Retina (tissue), 1 donor: ENCODE measurements around the gene LRRC46.

Experiments
- DNase-seq: peaks from one replicate; pipeline ENCODE4 v3.0.0-alpha.2; 2016

LRRC46 gene

DNA sequence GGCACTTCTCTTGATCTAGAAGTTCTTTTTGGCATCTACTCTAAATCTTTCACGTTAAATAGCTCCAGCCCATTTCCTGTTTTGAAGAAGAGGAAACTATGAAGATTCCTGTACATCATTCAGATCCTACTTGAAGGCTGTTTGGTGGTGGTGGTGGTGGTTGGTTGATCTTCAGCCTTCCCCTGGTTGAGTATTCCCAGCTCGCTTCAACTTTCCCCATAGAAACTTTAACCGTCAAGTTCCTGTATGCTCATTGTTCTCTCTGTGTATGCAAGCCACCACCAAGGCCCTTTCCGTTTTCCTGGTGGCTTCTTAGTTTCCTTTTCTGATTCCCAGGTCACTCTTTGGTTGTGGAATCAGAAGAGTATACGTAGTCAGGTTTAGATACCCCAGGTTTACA, 3.3 kb downstream of the LRRC46 start:
- no peak for DNase-seq

DNA sequence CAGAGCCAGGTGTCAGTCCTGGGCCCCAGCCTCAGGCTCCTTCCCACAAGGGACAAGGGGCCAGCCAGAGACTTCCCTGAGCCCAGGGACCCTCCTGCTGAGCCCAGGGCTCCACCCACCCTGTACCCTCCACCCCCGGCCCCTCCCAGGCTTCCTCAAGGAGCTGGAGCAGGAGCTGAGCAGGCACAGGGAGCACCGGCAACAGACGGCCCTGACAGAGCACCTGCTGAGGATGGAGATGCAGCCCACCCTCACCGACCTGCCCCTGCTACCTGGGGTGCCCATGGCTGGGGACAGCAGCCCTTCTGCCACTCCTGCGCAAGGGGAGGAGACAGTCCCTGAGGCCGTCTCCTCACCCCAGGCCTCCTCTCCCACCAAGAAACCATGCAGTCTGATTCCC, 5.1 kb downstream of the LRRC46 start:
- DNase-seq, result no peak

DNA sequence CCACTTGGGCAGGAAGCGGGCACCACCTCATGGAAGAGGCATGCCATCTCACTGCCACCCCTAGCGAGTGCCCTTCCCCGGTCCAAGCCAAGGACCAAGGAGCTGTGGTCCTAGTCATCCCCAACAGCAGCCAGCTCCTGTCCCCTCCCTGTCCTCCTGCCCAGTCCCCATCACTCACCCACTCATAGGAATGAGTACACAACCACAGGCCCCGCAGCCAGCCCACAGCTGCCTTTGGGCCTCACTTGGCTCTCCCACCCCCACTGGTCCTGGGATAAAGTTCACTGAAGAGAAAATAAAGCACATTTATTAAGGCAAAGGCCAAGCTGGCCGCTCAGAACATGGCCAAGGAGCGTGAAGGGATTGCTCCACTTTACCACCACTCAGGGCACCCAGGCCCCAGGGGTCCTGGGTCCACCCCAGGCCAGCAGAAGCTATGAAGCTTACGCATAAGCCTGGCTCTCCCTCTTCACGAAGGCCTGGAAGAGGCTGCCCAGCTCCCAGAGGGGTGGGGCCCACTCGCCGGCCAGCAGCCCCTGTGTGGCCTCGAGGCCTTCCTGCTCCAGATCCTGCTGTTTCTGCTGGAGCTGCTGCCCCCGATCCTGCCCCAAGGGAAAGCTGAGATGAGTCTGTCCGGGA, 6.0 kb downstream of the LRRC46 start:
- no peak for DNase-seq

DNA sequence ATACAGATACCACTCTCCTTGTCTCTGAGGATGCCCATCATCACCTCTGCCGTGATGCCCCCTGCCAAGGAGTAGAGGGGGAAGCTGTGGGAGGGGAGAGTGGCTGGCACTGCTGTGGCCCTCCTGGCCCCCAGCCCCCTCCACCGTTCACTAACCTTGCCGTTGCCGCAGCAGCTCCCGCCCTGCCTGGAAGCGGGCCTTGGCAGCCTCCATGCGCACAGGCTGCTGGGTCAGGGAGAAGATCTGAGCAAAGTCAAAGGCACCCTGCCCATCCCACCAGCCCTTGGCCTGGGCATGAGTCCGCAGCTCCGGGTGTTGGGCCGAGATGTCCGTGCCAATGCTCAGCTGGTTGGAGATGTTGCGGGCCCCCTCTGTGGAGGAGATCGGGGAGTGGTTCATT, 7.2 kb downstream of the LRRC46 start:
- no peak for DNase-seq

DNA sequence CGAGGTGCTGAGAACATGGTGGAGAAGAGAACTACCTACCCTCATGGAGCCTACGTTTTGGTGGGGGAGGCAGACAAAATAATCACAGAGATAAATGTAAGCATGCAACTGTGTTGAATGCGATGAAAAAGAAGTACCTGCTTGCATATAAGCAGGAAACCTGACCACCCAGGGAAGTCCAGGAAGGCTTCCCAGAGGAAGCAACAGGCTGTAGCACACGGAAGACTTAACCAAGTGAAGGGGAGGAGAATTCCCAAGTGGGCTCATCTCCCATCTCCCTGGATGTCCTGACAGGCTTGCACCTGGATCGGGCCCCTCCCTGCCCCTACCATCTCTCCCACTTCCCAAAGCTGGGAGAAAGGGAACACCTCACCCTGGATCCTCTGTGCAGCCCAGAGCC, 7.6 kb downstream of the LRRC46 start:
- no peak for DNase-seq

DNA sequence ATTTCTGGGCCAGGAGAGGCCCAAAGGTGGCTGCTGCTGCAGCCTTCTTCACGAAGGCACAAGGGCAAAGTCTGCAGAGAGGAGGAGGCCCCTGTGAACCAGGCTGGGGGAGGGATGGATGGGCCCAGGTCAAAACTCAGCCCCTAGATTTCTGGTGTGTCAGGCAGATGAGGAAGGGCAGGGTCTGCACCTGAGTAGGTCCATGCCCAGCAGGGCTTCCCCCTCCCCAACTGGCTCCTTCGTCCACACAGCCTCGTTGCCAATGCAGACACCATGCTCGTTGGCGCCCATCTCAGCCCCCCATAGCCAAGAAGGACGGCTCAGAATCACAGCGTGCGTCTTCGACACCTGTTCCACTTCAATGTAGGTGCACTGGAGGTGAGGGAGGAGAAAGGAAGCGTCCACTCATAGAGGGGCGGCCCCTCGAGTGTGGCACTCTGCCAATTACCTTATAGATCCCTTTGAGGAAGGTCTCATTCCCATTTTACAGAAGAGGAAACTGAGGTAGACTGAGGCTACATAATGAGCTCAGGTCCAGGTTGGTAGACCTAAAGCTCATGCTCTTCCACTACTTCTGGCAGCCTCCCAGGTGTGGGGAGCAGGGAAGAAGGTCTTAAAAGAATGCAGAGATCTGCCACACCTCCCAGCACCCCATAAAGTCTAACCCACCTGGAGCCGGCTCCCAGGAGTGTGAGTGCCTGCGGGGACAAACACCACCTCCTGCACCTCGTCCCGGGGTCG, 8.7 kb downstream of the LRRC46 start:
- DNase-seq, result no peak

DNA sequence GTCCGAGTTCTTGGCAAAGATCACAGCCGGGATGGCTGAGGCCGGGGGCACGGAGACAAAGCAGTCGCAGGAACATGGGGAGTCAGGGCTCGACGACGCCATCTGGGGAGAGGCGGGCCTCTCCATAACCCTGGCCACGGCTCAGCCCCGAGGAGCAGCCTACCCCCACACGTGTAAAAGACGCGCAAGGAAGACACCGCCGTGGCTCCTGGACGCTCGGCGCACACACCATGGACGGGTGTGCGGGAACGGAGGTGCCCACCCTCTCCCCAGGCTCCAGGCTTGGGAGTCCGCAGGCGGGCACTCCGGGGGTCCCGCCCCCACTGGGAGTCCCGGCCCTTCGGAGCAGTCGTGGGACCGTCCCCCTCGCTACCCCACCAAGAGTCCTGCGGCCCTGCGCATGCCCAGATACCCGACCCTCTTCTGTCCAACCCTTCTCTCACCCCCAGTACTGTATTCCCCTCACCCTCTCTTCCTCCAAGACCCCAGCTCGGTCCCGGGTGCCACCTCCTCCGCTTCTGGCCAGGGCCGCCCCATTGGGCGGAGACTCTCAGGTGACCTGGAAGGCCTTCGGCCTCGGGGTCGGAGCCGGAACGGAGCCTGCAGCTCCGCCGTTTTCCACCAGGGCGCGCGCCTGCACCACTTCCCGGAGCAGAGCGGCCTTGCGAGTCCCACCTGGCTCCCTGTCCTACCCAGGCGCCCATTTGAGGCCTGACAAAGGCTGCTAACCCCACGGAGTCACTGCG, 9.4 kb downstream of the LRRC46 start, which contains the start of gene SCRN2:
TSS of gene SCRN2 (minus strand) at position 532 of the 746 bp plus-strand sequence. CDS start at position 102, 430 bp downstream.
- DNase-seq, result peak; percentile 98

DNA sequence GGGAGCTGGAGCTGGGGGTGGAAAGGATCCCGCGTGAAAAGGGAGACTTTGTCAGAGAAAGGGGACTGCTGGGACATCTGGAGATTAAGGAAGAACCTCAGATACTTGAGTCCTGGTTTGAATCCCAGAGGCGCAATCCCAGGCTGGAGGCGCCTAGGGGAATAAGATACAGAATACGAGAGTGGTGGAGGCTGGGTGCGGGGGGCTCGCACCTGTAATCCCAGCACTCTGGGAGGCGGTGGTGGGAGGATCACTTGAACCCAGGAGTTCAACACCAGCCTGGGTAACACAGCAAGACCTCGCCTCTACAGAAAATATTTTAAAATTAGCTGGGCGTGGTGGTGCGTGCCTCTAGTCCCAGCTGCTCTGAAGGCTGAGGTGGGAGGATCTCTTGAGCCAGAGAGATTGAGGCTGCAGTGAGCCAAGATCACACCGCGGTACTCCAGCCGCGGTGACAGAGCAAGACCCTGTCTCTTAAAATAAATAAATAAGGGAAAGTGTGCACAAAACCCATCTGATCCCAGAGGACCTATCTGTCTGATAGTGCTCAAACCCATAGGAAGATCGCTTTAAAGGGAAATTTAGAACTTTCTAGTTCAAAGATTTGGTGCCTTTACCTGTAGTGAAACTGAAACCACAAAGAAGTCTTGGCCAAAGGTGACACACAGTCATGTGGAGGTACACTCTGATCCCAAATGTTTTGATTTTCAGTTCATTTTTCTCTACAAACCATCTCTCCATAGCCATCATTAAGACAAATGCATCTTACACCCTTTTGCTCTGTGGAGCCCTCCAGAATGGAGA, 10.2 kb downstream of the LRRC46 start:
- no peak for DNase-seq

DNA sequence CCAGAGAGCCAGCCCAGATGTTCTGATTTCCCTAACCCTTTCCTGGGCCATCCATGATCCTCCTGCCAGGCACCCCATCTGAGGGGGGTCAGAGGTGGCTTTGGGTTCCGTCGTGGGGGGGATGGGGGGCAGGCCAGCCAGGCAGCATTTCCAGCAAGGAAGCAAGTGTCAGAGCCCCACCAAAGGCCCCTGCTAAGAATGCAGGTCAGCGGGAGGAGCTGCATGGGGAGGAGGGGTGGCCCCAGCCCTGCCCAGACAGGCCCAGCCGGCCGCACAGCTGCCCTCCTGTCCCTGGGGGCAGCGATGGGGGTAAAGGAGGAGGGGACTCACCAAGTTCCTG, 11.9 kb downstream of the LRRC46 start:
- DNase-seq, result no peak

DNA sequence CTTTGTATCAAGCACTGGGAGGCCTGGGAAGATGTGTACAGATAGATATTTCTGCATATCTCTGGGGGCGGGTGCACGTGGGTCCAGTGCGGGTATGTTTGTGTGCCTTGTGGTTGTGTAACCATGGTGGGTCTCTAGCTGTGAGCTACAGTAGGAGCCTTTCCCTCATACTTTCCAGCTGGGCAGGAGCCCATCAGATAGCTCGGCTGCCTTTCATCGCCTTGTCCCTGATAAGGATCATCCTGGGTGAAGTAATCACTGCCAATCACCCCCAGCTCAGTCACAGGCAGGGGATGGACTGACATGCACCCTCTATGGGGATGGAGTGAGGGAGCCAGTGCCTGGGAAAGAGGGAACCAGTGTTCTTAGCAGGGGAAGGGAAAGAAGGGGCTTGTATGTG, 12.8 kb downstream of the LRRC46 start:
- DNase-seq, result no peak

DNA sequence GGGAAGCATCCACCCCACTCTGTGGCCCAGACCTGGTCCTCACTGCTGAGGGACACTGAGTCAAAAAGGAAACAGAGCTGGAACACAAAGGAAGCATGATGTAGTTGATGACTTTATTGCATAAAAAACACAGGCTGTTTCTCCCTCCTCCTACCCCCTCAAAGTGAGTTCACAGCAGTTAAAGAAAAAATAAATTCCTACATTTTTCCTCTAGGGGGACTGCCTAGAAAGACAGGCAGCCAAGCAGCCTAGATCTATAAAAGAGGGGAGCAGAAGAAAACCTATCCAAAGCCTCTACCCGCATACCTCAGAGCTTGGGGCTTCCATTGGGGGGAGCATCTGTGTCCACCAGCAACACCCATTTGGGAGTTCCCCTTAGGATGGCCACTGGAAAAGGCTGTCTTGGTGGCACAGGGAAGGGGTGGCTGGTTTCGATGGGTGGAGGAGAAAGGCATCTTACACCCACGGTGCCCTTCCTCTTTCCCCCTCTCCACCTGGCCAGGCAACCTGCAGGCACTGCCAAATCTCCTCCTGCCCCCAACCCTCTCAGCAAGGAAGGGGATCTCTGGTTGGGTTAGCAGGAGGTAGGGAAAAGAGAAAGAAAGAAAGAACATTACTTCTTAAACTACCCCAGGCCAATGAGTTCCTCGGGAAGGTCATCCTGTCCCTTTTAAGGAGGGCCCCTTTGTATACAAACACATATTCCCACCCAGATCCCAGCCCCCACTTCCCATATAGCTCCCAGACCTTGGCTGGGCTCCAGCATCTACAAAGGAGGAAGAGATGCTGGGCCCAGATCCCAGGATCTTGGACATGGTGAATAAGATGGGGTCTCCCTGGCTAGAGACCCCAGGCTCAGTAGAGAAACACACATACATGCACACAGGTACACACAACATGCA, 13.6 kb downstream of the LRRC46 start:
- no peak for DNase-seq

DNA sequence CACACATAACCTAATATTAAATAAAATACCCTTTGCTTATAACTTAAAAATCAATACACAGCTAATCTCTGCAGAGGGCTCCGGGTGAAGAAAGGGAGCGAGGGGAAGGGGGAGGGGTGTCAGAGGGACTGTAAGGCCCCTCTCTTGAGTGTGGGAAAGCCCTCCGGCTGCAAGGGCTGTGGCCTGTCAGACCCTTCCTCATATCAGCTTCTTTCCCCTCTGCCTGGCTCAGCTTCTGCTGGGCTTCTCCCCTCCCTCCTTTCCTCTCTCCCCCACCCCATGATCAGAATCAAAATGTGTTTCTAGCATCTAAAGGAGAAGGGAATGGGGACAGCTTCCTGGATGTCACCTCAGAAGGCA, 14.2 kb downstream of the LRRC46 start:
- DNase-seq, result no peak

DNA sequence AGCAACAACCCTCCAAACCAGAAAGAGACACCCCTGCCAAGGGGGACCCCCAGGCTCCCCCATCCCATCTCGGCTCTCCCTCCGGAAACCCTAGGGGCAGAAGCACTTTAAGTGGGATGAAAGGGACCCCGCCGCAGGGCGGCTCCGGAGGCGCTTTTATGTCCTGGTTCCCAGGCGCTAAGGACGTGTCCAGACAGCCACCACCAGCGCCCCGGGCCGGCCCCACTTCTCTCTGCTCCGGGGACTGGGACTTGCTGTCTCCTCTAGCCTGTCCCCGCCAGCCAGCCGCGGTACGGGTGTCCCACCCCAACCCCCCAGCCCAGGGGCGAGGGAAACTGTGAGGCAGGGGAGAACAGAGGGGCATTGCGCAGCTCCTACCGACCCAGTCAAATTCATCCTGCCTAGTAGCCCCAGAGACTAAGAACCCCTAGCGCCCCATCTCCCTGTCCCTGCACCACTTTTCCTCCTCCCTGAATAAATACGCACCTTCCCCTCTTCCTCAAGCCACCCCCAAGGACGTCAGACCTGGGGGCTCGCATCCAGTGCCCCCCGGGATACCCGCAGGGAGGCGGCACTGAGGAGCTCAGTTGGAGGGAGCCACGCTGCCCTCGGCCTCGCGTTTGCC, 15.4 kb downstream of the LRRC46 start:
- DNase-seq, result peak; percentile 60

DNA sequence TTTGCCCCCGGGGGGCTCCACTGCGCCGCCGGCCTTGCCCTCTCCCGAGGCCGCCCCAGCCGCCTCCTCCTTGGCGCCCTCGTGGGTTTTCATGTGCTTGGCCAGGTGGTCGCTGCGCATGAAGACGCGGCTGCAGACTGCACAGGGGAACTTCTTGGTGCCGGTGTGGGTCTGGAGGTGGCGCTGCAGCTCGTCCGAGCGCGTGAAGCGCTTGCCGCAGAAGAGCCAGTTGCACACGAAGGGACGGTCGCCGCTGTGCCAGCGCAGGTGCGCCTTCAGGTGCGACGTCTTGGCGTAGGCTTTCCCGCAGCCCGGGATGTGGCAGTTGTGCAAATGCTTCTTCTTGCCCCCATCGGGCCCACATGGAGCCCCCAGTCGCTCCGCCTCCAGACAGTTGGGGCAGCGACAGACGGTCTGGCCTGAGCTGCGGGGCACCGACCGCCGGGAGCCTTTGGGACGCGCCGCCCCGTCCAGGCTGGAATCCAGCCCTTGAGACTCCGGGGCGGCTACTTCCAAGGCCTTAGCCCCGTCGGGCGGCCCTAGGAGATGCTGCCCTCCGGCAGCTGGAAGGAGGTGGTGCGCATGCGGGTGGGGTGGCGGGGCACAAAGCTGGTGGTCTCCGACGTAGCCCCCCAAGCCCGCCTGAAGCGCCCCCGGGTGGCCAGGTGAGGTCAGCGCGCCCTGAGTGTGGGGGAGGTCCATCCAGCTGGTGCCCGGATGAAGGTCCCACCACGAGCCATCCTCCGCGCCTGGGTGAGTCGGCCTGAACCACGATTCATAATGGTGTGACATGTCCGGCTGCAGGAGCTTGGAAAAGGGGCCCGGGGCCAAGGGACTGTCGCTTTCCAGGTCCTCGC, 16.1 kb downstream of the LRRC46 start:
- DNase-seq, result peak; percentile 57

DNA sequence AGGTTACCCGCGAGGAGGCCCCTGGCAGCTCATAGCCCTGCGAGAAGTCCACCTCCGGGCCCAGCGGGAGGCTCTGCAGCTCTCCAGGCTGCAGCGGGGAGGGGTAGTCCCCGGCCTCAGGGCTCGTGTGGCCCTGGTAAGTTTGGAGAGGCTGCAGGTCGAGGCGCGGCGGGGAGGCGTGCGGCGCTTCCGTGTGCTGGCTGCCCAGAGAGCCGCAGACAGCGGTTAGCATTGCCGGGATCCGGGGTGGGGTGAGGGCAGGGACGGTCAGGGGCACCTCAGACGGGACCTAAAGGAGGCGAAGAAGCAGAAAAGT, 16.7 kb downstream of the LRRC46 start:
- DNase-seq, result no peak

DNA sequence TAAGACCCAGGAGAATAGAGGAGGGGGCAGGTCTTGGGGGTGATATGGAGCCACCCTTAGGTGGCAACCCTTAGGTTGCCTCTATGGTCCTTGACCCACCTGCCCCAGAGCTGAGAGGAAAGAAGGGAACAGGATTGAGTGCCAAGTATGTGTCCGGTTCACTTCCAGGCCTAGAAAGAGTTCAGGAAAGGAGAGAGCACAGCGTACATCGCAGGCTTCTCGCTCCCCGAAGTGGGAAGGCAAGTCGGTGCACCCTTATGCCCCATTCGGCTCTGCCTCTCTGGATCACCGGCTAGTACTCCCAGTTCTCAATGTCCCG, 18.9 kb downstream of the LRRC46 start:
- DNase-seq, result no peak

DNA sequence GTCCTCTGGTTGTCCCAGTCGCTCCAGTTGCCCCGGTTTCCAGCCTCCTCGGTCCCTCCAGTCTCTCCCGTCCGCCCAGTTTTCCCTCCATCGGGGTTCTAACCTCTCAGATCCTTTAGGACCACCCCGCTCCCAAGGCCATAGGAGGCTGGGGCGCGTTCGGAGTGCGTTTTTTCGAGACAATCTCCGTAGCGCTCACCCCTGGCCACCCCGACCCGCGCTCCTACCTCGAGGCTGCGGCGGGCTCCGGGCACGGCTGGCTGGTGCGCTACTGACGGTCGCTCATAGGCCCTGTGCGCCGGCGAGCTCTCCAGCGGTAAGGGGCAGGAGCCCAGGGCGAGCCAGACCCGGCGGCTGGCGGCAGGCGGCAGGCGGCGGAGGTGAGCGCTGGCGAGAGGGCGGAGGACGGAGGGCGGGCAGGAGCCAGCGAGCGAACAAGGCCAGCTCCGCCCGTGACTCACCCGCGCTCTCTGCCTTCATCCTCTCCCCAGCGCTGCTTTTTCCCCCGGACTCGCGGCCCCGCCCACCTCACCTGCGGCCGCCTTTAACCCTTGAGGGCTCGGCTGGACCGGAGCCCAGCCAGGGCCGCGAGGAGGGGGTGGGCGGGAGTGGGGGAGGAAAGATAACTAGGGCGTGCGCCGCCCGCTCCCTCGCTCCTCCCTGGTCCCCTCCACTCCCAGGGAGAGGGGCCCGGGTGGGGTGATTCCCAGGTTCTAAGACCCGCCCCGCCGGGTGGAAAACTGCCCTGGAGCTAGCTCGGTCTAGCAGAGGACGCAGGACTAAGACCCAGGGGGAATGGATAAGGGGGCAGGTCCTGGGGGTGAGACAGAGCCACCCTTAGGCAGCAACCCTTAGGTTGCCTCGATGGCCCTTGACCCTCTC, 19.5 kb downstream of the LRRC46 start, which contains the start of gene SP6:
TSS of gene SP6 (minus strand) at position 472 of the 882 bp plus-strand sequence. CDS start 2,734 bp downstream, outside the sequence.
- DNase-seq, result peak; percentile 79

DNA sequence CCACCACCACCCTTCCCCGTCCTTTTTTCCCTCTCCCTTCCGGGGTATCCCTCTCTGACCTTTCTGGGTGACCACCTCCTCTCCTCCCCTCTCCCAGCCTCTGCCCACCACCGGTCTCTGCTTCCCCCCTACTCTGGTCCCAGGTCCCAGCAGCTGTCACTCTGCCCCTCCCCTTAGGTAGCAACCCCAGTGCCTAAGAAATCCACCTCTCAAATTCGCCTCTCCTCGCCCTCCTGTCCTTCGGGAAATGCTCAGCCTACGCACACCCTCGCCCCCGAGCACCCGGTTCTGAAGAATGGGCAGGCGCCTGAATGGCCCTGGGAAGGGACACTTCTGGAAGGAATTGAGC, 20.3 kb downstream of the LRRC46 start:
- no peak for DNase-seq

DNA sequence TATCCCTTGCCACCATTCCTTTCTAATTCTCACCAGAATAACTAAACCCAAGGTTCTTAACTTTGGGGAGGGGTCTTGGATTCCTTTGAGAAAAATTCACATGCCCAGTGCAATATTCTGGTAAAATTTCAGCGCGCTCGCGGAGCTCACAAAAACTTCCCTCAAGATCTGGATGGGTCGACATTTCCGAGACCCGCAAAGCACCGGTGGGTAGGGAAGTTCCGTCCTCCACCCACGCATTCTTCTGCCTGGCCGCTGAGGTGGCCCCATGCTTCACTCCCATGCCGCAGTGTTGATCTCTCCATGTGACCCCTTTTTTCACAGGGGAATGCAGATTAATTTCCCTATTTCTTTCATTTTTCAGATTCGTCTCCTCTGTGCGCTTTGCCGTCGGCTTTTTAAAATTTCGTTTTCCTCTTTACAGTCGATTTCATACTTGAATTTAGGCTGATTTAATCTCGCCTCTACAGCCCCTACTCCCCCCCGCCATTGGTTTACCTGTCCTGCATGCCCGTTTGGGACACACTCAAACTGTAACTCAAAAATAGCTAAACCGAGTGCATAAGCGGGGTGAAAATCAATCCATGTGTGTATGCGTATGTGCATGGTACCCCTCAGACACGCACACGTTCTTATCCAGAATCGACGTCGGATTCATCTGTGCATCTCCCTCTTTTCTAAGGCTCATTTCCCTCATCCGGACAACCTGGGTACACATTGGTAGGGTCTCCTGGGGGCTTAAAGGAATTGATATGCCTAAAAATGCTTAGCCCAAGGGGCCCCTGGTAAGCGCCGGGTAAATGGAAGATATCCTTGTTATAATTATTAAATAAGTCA, 20.9 kb downstream of the LRRC46 start:
- DNase-seq, result peak; percentile 69
